ENCODE results near the gene ATG2A.

DNA sequence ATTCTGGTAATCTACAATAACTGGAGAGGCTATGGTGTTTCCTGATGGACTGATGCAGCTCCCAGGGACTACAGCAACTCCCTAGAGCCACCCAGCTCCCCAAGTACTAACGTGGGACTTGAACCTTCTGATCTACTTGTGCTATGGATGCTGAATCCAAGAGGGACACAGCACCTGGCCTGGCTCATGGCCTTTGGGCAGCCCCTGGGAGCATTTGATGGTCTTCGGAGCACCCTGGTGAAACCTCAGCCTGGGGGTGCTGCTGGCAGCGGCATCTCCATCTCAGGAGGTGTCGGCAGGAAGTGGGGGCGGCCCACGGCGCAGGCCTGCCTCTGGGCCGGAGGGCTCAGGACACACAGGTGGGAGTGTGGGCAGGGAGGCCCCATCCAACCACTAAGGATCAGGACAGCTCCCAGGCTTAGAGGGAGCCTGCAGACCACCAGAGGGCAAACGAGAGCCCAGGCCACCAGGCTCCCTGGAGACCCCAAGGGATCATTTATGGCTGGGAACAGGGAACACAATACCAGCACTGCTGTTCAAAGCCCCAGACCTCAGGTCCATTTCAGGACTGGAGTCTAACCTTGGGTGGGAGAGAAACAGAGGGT is 47.3 kb downstream of the ATG2A start:
- TF ChIP-seq EZH2 (IDR thresholded peaks at IDR 0.05) (no peak), SRF (IDR thresholded peaks at IDR 0.05; ENCODE audit: low read depth) (no peak)
- TF ChIP-seq, protein P1, sequence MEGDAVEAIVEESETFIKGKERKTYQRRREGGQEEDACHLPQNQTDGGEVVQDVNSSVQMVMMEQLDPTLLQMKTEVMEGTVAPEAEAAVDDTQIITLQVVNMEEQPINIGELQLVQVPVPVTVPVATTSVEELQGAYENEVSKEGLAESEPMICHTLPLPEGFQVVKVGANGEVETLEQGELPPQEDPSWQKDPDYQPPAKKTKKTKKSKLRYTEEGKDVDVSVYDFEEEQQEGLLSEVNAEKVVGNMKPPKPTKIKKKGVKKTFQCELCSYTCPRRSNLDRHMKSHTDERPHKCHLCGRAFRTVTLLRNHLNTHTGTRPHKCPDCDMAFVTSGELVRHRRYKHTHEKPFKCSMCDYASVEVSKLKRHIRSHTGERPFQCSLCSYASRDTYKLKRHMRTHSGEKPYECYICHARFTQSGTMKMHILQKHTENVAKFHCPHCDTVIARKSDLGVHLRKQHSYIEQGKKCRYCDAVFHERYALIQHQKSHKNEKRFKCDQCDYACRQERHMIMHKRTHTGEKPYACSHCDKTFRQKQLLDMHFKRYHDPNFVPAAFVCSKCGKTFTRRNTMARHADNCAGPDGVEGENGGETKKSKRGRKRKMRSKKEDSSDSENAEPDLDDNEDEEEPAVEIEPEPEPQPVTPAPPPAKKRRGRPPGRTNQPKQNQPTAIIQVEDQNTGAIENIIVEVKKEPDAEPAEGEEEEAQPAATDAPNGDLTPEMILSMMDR (IDR thresholded peaks at IDR 0.05 in 2 of 3, conservative IDR thresholded peaks at IDR 0.05 in 1 of 3; ENCODE audit: borderline replicate concordance in 1 of 3, insufficient read depth in 1 of 3, low read depth in 2 of 3, low read length in 2 of 3): no peak

Data from HCT116 (cell line).